Activated CD8-positive, alpha-beta T cell treated with anti-CD3 and anti-CD28 coated beads for 36 hours (primary cell): Measurements from ENCODE around the gene NEDD4. TPM values are rescaled to one million over a fixed set of nuclear protein-coding genes. Genes with fewer than 3 reads are reported as not detected.

Source experiments
- ATAC-seq: fragments of 200-7000 bp; cut with Tn5 transposase; one replicate; pipeline ENCODE4 v1.10.0; 2021; ENCODE audit warnings: mild to moderate bottlenecking, moderate library complexity
- CTCF ChIA-PET: fragments of 350-600 bp; sonication (Branson Sonifier 250); formaldehyde crosslinking; loops from one replicate; lab custom pipeline; 2021; ENCODE audit warnings: antibody characterized with exemption; lab: Charles Lee
- POLR2A ChIA-PET: fragments of 350-600 bp; sonication (Branson Sonifier 250); formaldehyde crosslinking; loops from one replicate; lab custom pipeline; 2021; ENCODE audit warnings: antibody characterized with exemption; lab: Charles Lee
- DNase-seq: peaks from one replicate; pipeline ENCODE4 v3.0.0-alpha.2; 2020
- H3K27ac Mint-ChIP-seq: one replicate; pipeline ENCODE4 v1.8.0; 2021; ENCODE audit warnings: mild to moderate bottlenecking, mixed read lengths
- H3K27me3 Mint-ChIP-seq: one replicate; pipeline ENCODE4 v1.8.0; 2021; ENCODE audit warnings: mixed read lengths
- H3K36me3 Mint-ChIP-seq: one replicate; pipeline ENCODE4 v1.8.0; 2021; ENCODE audit warnings: low read depth, mixed read lengths
- H3K4me1 Mint-ChIP-seq: one replicate; pipeline ENCODE4 v1.8.0; 2021; ENCODE audit warnings: low read depth, mixed read lengths
- H3K4me3 Mint-ChIP-seq: one replicate; pipeline ENCODE4 v1.8.0; 2021; ENCODE audit warnings: mild to moderate bottlenecking, moderate library complexity, mixed read lengths
- H3K9me3 Mint-ChIP-seq: one replicate; pipeline ENCODE4 v1.8.0; 2021; ENCODE audit warnings: mixed read lengths
- CTCF ChIP-seq: fragments of 200-600 bp; IDR thresholded peaks from one replicate; pipeline ENCODE4 v1.8.0; 2022; ENCODE audit warnings: antibody characterized with exemption, mild to moderate bottlenecking
- intact Hi-C: fragments of 100-400 bp; cut with micrococcal nuclease; formaldehyde crosslinking; loops from one replicate; pipeline ENCODE4 v1.10.0; 2022
- total RNA-seq, 2 experiments: library from RNA; stranded (reverse); gene quantifications; one replicate each; pipeline ENCODE4 v1.2.3, GENCODE V29; 2021

The NEDD4 gene
- total RNA-seq, 2 experiments from 2014 or later: 10.4 to 11.8 TPM

- Mint-ChIP-seq H3K27me3 (peaks cover 2% of the 10 kb centered on the region), H3K4me3 (no peak overlapping the region), H3K36me3 (no peaks in the 10 kb centered on the region), H3K4me1 (no peaks in the 10 kb centered on the region), H3K27ac (no peak overlapping the region), H3K9me3 (no peaks in the 10 kb centered on the region)
- no peak for DNase-seq
- intact Hi-C loops: no loop called here
- no peak for TF ChIP-seq CTCF
- ChIA-PET CTCF (interaction anchor here (0.8 to 1.3 kb wide), 2 partner anchors 30 to 31 kb away, joined by 3 to 4 read pairs; no protein-coding TSS in a partner anchor), POLR2A (no interaction called here)
- ATAC-seq: no peak
These were observed 173.9 kb downstream of the NEDD4 start for GRCh38 chr15:55819397-55820034.

- POLR2A ChIA-PET: no interaction called here
- no peaks in the 10 kb centered on the region for H3K9me3 Mint-ChIP-seq
These were observed 177.4 kb downstream of the NEDD4 start for GRCh38 chr15:55816017-55816416.

GRCh38 chr15:55802600-55803376 is 190.6 kb downstream of the NEDD4 start:
- CTCF ChIA-PET: interaction anchor here (1.1 to 2.4 kb wide), 2 partner anchors 41 to 156 kb away, joined by 3 to 6 read pairs; no protein-coding TSS in a partner anchor
- POLR2A ChIA-PET: interaction anchor here (0.5 kb wide), 1 partner anchor 258 kb away, joined by 3 read pairs; no protein-coding TSS in a partner anchor
- H3K4me3 Mint-ChIP-seq: no peak overlapping the region
- TF ChIP-seq CTCF: no peak
- H3K27ac Mint-ChIP-seq: no peak overlapping the region
- peaks cover 8% of the 10 kb centered on the region for H3K27me3 Mint-ChIP-seq
- intact Hi-C loops: no loop called here
- H3K36me3 Mint-ChIP-seq: no peaks in the 10 kb centered on the region
- ATAC-seq (no peak), DNase-seq (no peak)
- H3K9me3 Mint-ChIP-seq: no peaks in the 10 kb centered on the region
- no peaks in the 10 kb centered on the region for H3K4me1 Mint-ChIP-seq

More at GRCh38 chr15:55816017-55816416, 177.4 kb downstream of the NEDD4 start:
- CTCF ChIA-PET: interaction anchor here (0.8 to 1.1 kb wide), 2 partner anchors 27 to 42 kb away, joined by 3 to 4 read pairs; no protein-coding TSS in a partner anchor
- no peak overlapping the region for H3K4me3 Mint-ChIP-seq
- TF ChIP-seq CTCF: no peak
- H3K27ac Mint-ChIP-seq: no peak overlapping the region
- no peaks in the 10 kb centered on the region for H3K4me1 Mint-ChIP-seq
- no peak for DNase-seq
- ATAC-seq: no peak
- no peaks in the 10 kb centered on the region for H3K27me3 Mint-ChIP-seq
- no peaks in the 10 kb centered on the region for H3K36me3 Mint-ChIP-seq
- intact Hi-C loops: no loop called here

GRCh38 chr15:55800216-55800615 is 193.2 kb downstream of the NEDD4 start:
- no peaks in the 10 kb centered on the region for H3K4me1 Mint-ChIP-seq
- ChIA-PET CTCF (interaction anchor here (0.7 to 4.8 kb wide), 6 partner anchors 25 to 281 kb away, joined by 3 to 25 read pairs (median 4); no protein-coding TSS in a partner anchor), POLR2A (no interaction called here)
- no peak overlapping the region for H3K4me3 Mint-ChIP-seq
- H3K36me3 Mint-ChIP-seq: no peaks in the 10 kb centered on the region
- H3K27me3 Mint-ChIP-seq: peaks cover 15% of the 10 kb centered on the region
- no peak for DNase-seq
- intact Hi-C loops: no loop called here
- no peaks in the 10 kb centered on the region for H3K9me3 Mint-ChIP-seq
- no peak overlapping the region for H3K27ac Mint-ChIP-seq
- TF ChIP-seq CTCF: no peak
- ATAC-seq: no peak
